Trophoblast cell (in vitro differentiated cells and primary cell): ENCODE measurements around the gene NPAS4.
A peak's percentile ranks its signal among the peaks of the same experiment; 100 is the strongest.
"Not testable (repeated sequence)": the region's sequence is repeated elsewhere in the genome, so short reads cannot be mapped to it uniquely, and the experiment has no call there.

Source experiments
- DNase-seq, 2 donors: peaks; one replicate each; pipeline ENCODE4 v3.0.0-alpha.2; 2016
- H2AFZ ChIP-seq: 2 replicates; pipeline ENCODE4 v1.6.1; 2013; ENCODE audit warnings: low read length, moderate library complexity, mild to moderate bottlenecking; ENCODE audit not compliant: insufficient read depth, poor library complexity
- H2AK5ac ChIP-seq: 2 replicates; pipeline ENCODE4 v1.6.1; 2013; ENCODE audit warnings: mild to moderate bottlenecking, low read length
- H2BK120ac ChIP-seq: 2 replicates; pipeline ENCODE4 v1.6.1; 2013; ENCODE audit warnings: low read length, mild to moderate bottlenecking, moderate library complexity; ENCODE audit not compliant: insufficient read depth, poor library complexity
- H2BK12ac ChIP-seq: 2 replicates; pipeline ENCODE4 v1.6.1; 2013; ENCODE audit warnings: mild to moderate bottlenecking, low read length, moderate library complexity
- H2BK5ac ChIP-seq: 2 replicates; pipeline ENCODE4 v1.6.1; 2013; ENCODE audit warnings: low read length, low read depth, moderate library complexity, mild to moderate bottlenecking; ENCODE audit not compliant: poor library complexity
- H3K14ac ChIP-seq: 2 replicates; pipeline ENCODE4 v1.6.1; 2013; ENCODE audit warnings: mild to moderate bottlenecking, low read length
- H3K18ac ChIP-seq: 2 replicates; pipeline ENCODE4 v1.6.1; 2013; ENCODE audit warnings: mild to moderate bottlenecking, low read length
- H3K23ac ChIP-seq: 2 replicates; pipeline ENCODE4 v1.6.1; 2013; ENCODE audit warnings: low read length
- H3K27ac ChIP-seq: 2 replicates; pipeline ENCODE4 v1.5.1; 2013; ENCODE audit warnings: low read depth, mild to moderate bottlenecking, inconsistent platforms, low read length, moderate library complexity
- H3K27me3 ChIP-seq: 2 replicates; pipeline ENCODE4 v1.6.1; 2013; ENCODE audit warnings: inconsistent platforms, mild to moderate bottlenecking, low read length, moderate library complexity; ENCODE audit not compliant: insufficient read depth
- H3K36me3 ChIP-seq, 2 experiments: 1 replicate in 1 of 2; 2 replicates in 1 of 2; pipeline ENCODE4 v1.6.1; 2013; ENCODE audit warnings: low read length in 2 of 2, mild to moderate bottlenecking in 2 of 2, moderate library complexity in 1 of 2; ENCODE audit not compliant: insufficient read depth in 2 of 2, control insufficient read depth in 1 of 2
- H3K4ac ChIP-seq: 2 replicates; pipeline ENCODE4 v1.6.1; 2013; ENCODE audit warnings: low read depth, mild to moderate bottlenecking, low read length, moderate library complexity
- H3K4me1 ChIP-seq, 2 experiments: 1 replicate in 1 of 2; 2 replicates in 1 of 2; pipeline ENCODE4 v1.6.1; 2013; ENCODE audit warnings: low read length in 2 of 2, mild to moderate bottlenecking in 2 of 2, moderate library complexity in 1 of 2; ENCODE audit not compliant: insufficient read depth in 2 of 2, control insufficient read depth in 1 of 2
- H3K4me2 ChIP-seq: 2 replicates; pipeline ENCODE4 v1.6.1; 2013; ENCODE audit warnings: inconsistent platforms, mild to moderate bottlenecking, low read length, moderate library complexity
- H3K4me3 ChIP-seq: 2 replicates; pipeline ENCODE4 v1.5.1; 2013; ENCODE audit warnings: mild to moderate bottlenecking, low read depth, low read length, inconsistent platforms
- H3K79me1 ChIP-seq: one replicate; pipeline ENCODE4 v1.6.1; 2013; ENCODE audit warnings: low read length
- H3K79me2 ChIP-seq: 2 replicates; pipeline ENCODE4 v1.6.1; 2013; ENCODE audit warnings: low read length, mild to moderate bottlenecking; ENCODE audit not compliant: control insufficient read depth, insufficient read depth, poor library complexity
- H3K9ac ChIP-seq: 2 replicates; pipeline ENCODE4 v1.6.1; 2013; ENCODE audit warnings: mild to moderate bottlenecking, low read length
- H3K9me3 ChIP-seq: 2 replicates; pipeline ENCODE4 v1.6.1; 2013; ENCODE audit warnings: low read depth, mild to moderate bottlenecking, control low read depth, inconsistent platforms, low read length; ENCODE audit not compliant: insufficient read depth
- H4K12ac ChIP-seq: 2 replicates; pipeline ENCODE4 v1.6.1; 2013; ENCODE audit warnings: low read depth, mild to moderate bottlenecking, low read length, moderate library complexity
- H4K8ac ChIP-seq: 2 replicates; pipeline ENCODE4 v1.6.1; 2013; ENCODE audit warnings: low read depth, mild to moderate bottlenecking, low read length, moderate library complexity
- H4K91ac ChIP-seq: one replicate; pipeline ENCODE4 v1.6.1; 2013; ENCODE audit warnings: low read depth, mild to moderate bottlenecking, low read length, moderate library complexity
- WGBS: extraction: QIAGEN DNeasy Blood & Tissue Kit; methylation state at CpG from one replicate; pipeline ENCODE4 v1.1.7; 2013; ENCODE audit warnings: missing lambda C conversion rate; ENCODE audit not compliant: insufficient read length, insufficient coverage; ENCODE audit errors: extremely low coverage; 5-methylcytosine and 5-hydroxymethylcytosine counted together

NPAS4 gene

GRCh38 chr11:66380264-66380663 lies 40.6 kb upstream of the NPAS4 start:
- H4K12ac ChIP-seq, H4K91ac ChIP-seq, H2AFZ ChIP-seq, H3K79me1 ChIP-seq, H3K4me2 ChIP-seq, H3K27ac ChIP-seq, H2BK120ac ChIP-seq, H4K8ac ChIP-seq, H3K9me3 ChIP-seq, H3K4me3 ChIP-seq, H3K4me1 ChIP-seq, H3K36me3 ChIP-seq, H2AK5ac ChIP-seq, H2BK12ac ChIP-seq, DNase-seq, H3K18ac ChIP-seq, H3K4ac ChIP-seq, H3K23ac ChIP-seq, H3K14ac ChIP-seq, H3K27me3 ChIP-seq, H3K79me2 ChIP-seq, H3K9ac ChIP-seq, H2BK5ac ChIP-seq: not testable (repeated sequence)
- WGBS: no CpG with 5 or more reads among the region's 7 CpGs

DNA sequence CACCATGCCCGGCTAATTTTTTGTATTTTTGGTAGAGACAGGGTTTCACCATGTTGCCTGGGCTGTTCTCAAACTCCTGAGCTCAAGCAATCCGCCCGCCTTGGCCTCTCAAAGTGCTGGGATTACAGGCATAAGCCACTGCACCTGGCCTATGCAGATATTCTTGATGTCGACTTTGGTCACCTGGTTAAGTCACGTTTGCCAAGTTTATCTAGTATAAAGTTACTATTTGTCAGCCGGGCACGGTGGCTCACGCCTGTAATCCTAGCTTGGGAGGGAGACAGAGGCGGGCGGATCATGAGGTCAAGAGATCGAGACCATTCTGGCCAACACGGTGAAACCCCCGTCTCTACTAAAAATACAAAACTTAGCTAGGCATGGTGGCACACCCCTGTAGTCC lies 36.5 kb upstream of the NPAS4 start:
- not testable (repeated sequence) for H3K4ac ChIP-seq, H3K4me1 ChIP-seq, H3K36me3 ChIP-seq, H3K14ac ChIP-seq, H3K27ac ChIP-seq, H2BK12ac ChIP-seq, H2AFZ ChIP-seq, DNase-seq, H2BK5ac ChIP-seq, H3K18ac ChIP-seq, H4K12ac ChIP-seq, H3K9me3 ChIP-seq, H3K27me3 ChIP-seq, H3K79me2 ChIP-seq, H2AK5ac ChIP-seq, H4K91ac ChIP-seq, H3K9ac ChIP-seq, H3K79me1 ChIP-seq, H3K4me3 ChIP-seq, H4K8ac ChIP-seq, H3K23ac ChIP-seq, H2BK120ac ChIP-seq, H3K4me2 ChIP-seq
- WGBS: no CpG with 5 or more reads among the region's 13 CpGs

GRCh38 chr11:66386171-66387069 lies 34.4 kb upstream of the NPAS4 start:
- H3K9ac ChIP-seq: no peak overlapping the region
- H3K36me3 ChIP-seq: no peaks in the 10 kb centered on the region
- no peak overlapping the region for H2BK12ac ChIP-seq
- no peak overlapping the region for H2BK5ac ChIP-seq
- H2AK5ac ChIP-seq: no peak overlapping the region
- no peaks in the 10 kb centered on the region for H3K79me2 ChIP-seq
- H2BK120ac ChIP-seq: no peak overlapping the region
- WGBS: no CpG with 5 or more reads among the region's 20 CpGs
- no peaks in the 10 kb centered on the region for H3K4me1 ChIP-seq
- H3K4me2 ChIP-seq: peak overlapping the region; percentile 59
- H3K79me1 ChIP-seq: no peaks in the 10 kb centered on the region
- no peak overlapping the region for H4K12ac ChIP-seq
- no peak overlapping the region for H3K4ac ChIP-seq
- H3K9me3 ChIP-seq: no peaks in the 10 kb centered on the region
- peak overlapping the region; percentile 79 for H2AFZ ChIP-seq
- H3K27ac ChIP-seq: no peak overlapping the region
- no peak overlapping the region for H3K23ac ChIP-seq
- no peaks in the 10 kb centered on the region for H3K27me3 ChIP-seq
- peak overlapping the region; percentile 73 for H4K8ac ChIP-seq
- no peak overlapping the region for H3K4me3 ChIP-seq
- no peak overlapping the region for H4K91ac ChIP-seq
- no peak overlapping the region for H3K14ac ChIP-seq
- no peak overlapping the region for H3K18ac ChIP-seq
- peak; percentile 90 to 98 for DNase-seq

DNA sequence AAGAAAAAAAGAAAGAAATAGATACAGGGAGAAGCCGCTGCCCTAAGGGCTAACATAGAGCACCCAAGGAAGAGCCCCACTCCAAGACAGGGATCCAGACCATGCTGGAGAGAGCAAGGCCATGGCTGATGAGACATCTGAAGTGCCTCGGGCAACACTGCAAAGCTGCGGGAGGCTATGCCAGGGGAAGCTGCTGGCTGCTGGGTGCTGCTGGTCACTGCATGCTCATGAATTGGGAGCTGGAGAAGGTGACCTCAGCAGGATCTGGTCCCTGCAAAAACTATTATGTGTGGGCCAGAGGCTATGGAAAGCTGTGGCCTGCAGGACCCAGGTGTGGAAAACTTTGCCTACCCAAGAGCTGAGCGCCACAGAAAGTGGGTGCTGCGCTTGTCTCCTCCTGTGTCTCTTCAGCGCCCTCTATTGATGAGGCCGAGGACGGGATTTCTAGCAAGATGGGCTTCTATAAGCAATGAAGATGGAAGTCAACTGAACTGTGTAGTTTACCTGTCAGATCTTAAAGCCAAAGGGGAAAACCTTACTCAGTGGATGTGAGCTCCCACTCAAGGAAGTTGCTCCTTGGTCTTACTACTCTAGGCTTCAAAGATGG lies 32.0 kb upstream of the NPAS4 start:
- Histone ChIP-seq H3K4ac (no peak overlapping the region), H3K9me3 (no peaks in the 10 kb centered on the region), H2AFZ (no peak overlapping the region), H4K8ac (no peak overlapping the region), H3K9ac (no peak overlapping the region), H2BK12ac (no peak overlapping the region), H2AK5ac (no peak overlapping the region), H3K27ac (no peak overlapping the region), H4K12ac (no peak overlapping the region), H3K4me2 (no peak overlapping the region), H3K36me3 (no peaks in the 10 kb centered on the region), H3K18ac (no peak overlapping the region), H3K79me2 (no peaks in the 10 kb centered on the region), H3K14ac (no peak overlapping the region), H3K4me3 (no peak overlapping the region), H3K23ac (no peak overlapping the region), H3K79me1 (no peaks in the 10 kb centered on the region), H3K4me1 (no peaks in the 10 kb centered on the region), H3K27me3 (no peaks in the 10 kb centered on the region), H2BK5ac (no peak overlapping the region), H4K91ac (no peak overlapping the region), H2BK120ac (no peak overlapping the region)
- WGBS: no CpG with 5 or more reads among the region's 8 CpGs
- DNase-seq: peak; percentile 95 to 97
